Fibroblast of villous mesenchyme (primary cell): ENCODE data around the gene SRP14. TPM values are rescaled to one million over a fixed set of nuclear protein-coding genes. Genes with fewer than 3 reads are reported as not detected.

Experiments
- DNase-seq: peaks from one replicate; pipeline ENCODE4 v3.0.0-alpha.2; 2010; ENCODE audit warnings: low read depth
- H3K4me3 ChIP-seq: 2 replicates; pipeline ENCODE4 v1.5.1; 2011; ENCODE audit warnings: low read depth, mild to moderate bottlenecking, low read length
- CTCF ChIP-seq: IDR thresholded peaks from 2 replicates; pipeline ENCODE4 v1.5.1; 2012; ENCODE audit warnings: low read depth, mild to moderate bottlenecking, low read length; ENCODE audit not compliant: insufficient read depth
- total RNA-seq: library from RNA; depleted of rRNA; stranded (reverse); fragments of >200 nt; gene quantifications from 2 replicates; pipeline ENCODE4 v1.2.3, GENCODE V29; 2012

SRP14 gene
- total RNA-seq, 1 donor, result 93.3 TPM

- TF ChIP-seq CTCF, result no peak
- H3K4me3 ChIP-seq, result no peak overlapping the region
- DNase-seq, result peak; percentile 78
Measured at GRCh38 chr15:39987821-39988220, 51.2 kb downstream of the SRP14 start.

Other genes starting within 250 kb of the SRP14 start
- gene GPR176, start 118.9 kb downstream of the SRP14 start, total RNA-seq, result 111 and 120 TPM in 2 replicates
- 70.2 and 104 TPM in 2 replicates for gene EIF2AK4, start 105.1 kb downstream of the SRP14 start, total RNA-seq
- gene BMF, start 69.7 kb upstream of the SRP14 start, total RNA-seq, result 0.86 and 10.0 TPM in 2 replicates
- gene BUB1B, start 121.9 kb upstream of the SRP14 start, total RNA-seq, result 13.9 and 19.9 TPM in 2 replicates
- gene PAK6, start 199.9 kb upstream of the SRP14 start, total RNA-seq, result under 0.01 TPM in 2 replicates
- not detected in 2 replicates for gene ANKRD63, start 243.9 kb upstream of the SRP14 start, total RNA-seq